K562 (cell line): ENCODE data around the gene ZCCHC14.

Experiments used
- CHD2 ChIP-seq: IDR thresholded peaks from 2 replicates; pipeline ENCODE4 v1.6.1; 2011; ENCODE audit warnings: low read depth, low read length
- COPS2 ChIP-seq: fragments of 450-650 bp; conservative IDR thresholded peaks from 2 replicates; pipeline ENCODE4 v1.6.1; 2016; ENCODE audit warnings: mild to moderate bottlenecking, moderate library complexity
- CXXC5 ChIP-seq: fragments of 250-450 bp; sonication (Bioruptor Pico); IDR thresholded peaks from 2 replicates; pipeline ENCODE4 v1.8.0; 2022; ENCODE audit warnings: inconsistent platforms, mild to moderate bottlenecking, moderate library complexity
- POLR2A ChIP-seq: fragments of 450-650 bp; conservative IDR thresholded peaks from 2 replicates; pipeline ENCODE4 v1.6.1; 2016
- ZNF23 ChIP-seq: fragments of 250-450 bp; sonication (Bioruptor Pico); IDR thresholded peaks from 2 replicates; pipeline ENCODE4 v1.4.0; 2020; ENCODE audit warnings: mild to moderate bottlenecking
- TF ChIP-seq, protein P1 (sequence below): fragments of 250-450 bp; sonication (Bioruptor Pico); IDR thresholded peaks from 2 replicates; pipeline ENCODE4 v1.4.0; 2020; ENCODE audit warnings: mild to moderate bottlenecking, moderate library complexity, borderline replicate concordance

DNA sequence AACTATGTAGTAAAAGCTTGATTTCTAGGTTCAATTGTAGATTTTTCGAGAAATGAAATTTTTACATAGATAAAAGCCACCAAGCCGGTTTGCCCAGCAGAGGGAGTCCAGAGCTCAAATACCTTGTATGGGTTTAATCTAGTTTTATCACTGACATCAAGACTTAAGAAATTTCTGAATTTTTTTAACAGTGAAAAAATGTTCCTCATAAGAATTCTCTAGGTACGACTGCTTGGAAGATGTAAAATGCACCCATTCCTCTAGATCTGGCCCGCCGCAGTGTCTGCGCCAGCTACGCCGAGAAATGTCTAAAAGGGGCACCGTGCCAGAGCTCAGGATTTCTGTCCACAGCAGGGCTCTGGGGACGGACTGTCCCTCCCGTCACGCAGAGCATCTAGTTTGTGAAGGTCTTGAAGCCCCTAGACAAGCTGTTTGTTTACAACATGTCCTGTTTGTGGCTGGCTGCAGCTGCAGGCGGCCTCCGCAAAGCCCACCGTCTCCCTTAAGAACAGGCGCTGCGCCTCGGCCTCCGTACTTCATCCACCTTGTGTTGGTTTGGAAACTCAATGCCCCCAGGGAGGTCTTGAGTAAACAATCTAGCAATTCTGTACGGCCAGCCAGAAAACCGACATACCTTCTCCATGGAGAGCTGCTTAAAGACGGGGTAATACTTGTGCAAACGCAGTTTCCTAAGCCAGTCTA is 75.8 kb downstream of the ZCCHC14 start:
- TF ChIP-seq COPS2 (no peak), POLR2A (no peak), ZNF23 (CRISPR knock-in tag) (no peak), CXXC5 (CRISPR knock-in tag) (no peak), CHD2 (no peak)
- TF ChIP-seq, protein P1, sequence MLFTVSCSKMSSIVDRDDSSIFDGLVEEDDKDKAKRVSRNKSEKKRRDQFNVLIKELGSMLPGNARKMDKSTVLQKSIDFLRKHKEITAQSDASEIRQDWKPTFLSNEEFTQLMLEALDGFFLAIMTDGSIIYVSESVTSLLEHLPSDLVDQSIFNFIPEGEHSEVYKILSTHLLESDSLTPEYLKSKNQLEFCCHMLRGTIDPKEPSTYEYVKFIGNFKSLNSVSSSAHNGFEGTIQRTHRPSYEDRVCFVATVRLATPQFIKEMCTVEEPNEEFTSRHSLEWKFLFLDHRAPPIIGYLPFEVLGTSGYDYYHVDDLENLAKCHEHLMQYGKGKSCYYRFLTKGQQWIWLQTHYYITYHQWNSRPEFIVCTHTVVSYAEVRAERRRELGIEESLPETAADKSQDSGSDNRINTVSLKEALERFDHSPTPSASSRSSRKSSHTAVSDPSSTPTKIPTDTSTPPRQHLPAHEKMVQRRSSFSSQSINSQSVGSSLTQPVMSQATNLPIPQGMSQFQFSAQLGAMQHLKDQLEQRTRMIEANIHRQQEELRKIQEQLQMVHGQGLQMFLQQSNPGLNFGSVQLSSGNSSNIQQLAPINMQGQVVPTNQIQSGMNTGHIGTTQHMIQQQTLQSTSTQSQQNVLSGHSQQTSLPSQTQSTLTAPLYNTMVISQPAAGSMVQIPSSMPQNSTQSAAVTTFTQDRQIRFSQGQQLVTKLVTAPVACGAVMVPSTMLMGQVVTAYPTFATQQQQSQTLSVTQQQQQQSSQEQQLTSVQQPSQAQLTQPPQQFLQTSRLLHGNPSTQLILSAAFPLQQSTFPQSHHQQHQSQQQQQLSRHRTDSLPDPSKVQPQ (CRISPR knock-in tag) = no peak
